ENCODE results near the gene RNF19B.

- TF ChIP-seq, protein P1, sequence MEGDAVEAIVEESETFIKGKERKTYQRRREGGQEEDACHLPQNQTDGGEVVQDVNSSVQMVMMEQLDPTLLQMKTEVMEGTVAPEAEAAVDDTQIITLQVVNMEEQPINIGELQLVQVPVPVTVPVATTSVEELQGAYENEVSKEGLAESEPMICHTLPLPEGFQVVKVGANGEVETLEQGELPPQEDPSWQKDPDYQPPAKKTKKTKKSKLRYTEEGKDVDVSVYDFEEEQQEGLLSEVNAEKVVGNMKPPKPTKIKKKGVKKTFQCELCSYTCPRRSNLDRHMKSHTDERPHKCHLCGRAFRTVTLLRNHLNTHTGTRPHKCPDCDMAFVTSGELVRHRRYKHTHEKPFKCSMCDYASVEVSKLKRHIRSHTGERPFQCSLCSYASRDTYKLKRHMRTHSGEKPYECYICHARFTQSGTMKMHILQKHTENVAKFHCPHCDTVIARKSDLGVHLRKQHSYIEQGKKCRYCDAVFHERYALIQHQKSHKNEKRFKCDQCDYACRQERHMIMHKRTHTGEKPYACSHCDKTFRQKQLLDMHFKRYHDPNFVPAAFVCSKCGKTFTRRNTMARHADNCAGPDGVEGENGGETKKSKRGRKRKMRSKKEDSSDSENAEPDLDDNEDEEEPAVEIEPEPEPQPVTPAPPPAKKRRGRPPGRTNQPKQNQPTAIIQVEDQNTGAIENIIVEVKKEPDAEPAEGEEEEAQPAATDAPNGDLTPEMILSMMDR (IDR thresholded peaks at IDR 0.05; ENCODE audit: borderline replicate concordance, extremely low read depth, low read length, poor library complexity, severe bottlenecking) = no peak
- no peak for TF ChIP-seq EZH2 (IDR thresholded peaks at IDR 0.05; ENCODE audit: borderline replicate concordance, low read depth, low read length, severe bottlenecking)
Measured at GRCh38 chr1:32896451-32896850, 68.2 kb downstream of the RNF19B start.
